HFFc6 (cell line): ENCODE results near the gene RIPK3. TPM values are rescaled to one million over a fixed set of nuclear protein-coding genes. Genes with fewer than 3 reads are reported as not detected.

ENCODE experiments used
- DNase-seq: peaks from one replicate; pipeline ENCODE4 v3.0.0-alpha.2; 2018
- H3K27ac Mint-ChIP-seq: 2 replicates; pipeline ENCODE4 v1.8.0; 2020; ENCODE audit warnings: mild to moderate bottlenecking, mixed read lengths
- H3K27me3 Mint-ChIP-seq: 2 replicates; pipeline ENCODE4 v1.8.0; 2021; ENCODE audit warnings: mild to moderate bottlenecking, moderate library complexity, mixed read lengths; ENCODE audit not compliant: insufficient read depth
- H3K36me3 Mint-ChIP-seq: 2 replicates; pipeline ENCODE4 v1.8.0; 2021; ENCODE audit warnings: low read depth, mixed read lengths
- H3K4me1 Mint-ChIP-seq: 2 replicates; pipeline ENCODE4 v1.8.0; 2020; ENCODE audit warnings: low read depth, mixed read lengths
- H3K4me3 Mint-ChIP-seq: 2 replicates; pipeline ENCODE4 v1.8.0; 2020; ENCODE audit warnings: mild to moderate bottlenecking, moderate library complexity, mixed read lengths
- H3K9me3 Mint-ChIP-seq: 2 replicates; pipeline ENCODE4 v1.8.0; 2020; ENCODE audit warnings: mild to moderate bottlenecking, mixed read lengths
- CTCF ChIP-seq: fragments of 200-600 bp; sonication (generic); IDR thresholded peaks from 2 replicates; pipeline ENCODE4 v1.5.0; 2021; ENCODE audit warnings: antibody characterized with exemption, mild to moderate bottlenecking
- total RNA-seq, 6 experiments: library from RNA; stranded (reverse); fragmentation: NEBNext Ultra II Directional; extraction: Animal tissue kit (Norgen Biotek cat#: 25700); gene quantifications; 2 replicates in 1 of 6; 3 replicates in 5 of 6; pipeline ENCODE4 v1.2.3, GENCODE V29; 2021

The RIPK3 gene
- total RNA-seq, 6 experiments from 2014 or later: not detected

- Mint-ChIP-seq H3K27ac (peak overlapping the region; percentile 67), H3K27me3 (peaks cover 26% of the 10 kb centered on the region), H3K4me1 (peaks cover 15% of the 10 kb centered on the region), H3K4me3 (no peak overlapping the region), H3K36me3 (no peaks in the 10 kb centered on the region), H3K9me3 (no peaks in the 10 kb centered on the region)
- no peak for TF ChIP-seq CTCF
- peak; percentile 45 for DNase-seq
Observed at GRCh38 chr14:24317141-24317928, 22.5 kb downstream of the RIPK3 start.

- Mint-ChIP-seq H3K9me3 (no peaks in the 10 kb centered on the region), H3K4me3 (no peak overlapping the region), H3K4me1 (peaks cover 15% of the 10 kb centered on the region), H3K27ac (no peak overlapping the region), H3K36me3 (no peaks in the 10 kb centered on the region), H3K27me3 (peaks cover 26% of the 10 kb centered on the region)
- TF ChIP-seq CTCF: no peak
- DNase-seq: no peak
Observed at GRCh38 chr14:24316597-24316950, 23.2 kb downstream of the RIPK3 start.

- TF ChIP-seq CTCF: no peak
- no peaks in the 10 kb centered on the region for H3K36me3 Mint-ChIP-seq
- H3K27me3 Mint-ChIP-seq: peaks cover 26% of the 10 kb centered on the region
- no peak overlapping the region for H3K27ac Mint-ChIP-seq
- no peak overlapping the region for H3K4me3 Mint-ChIP-seq
- no peak for DNase-seq
- no peaks in the 10 kb centered on the region for H3K9me3 Mint-ChIP-seq
- peaks cover 15% of the 10 kb centered on the region for H3K4me1 Mint-ChIP-seq
Observed at GRCh38 chr14:24315807-24316596, 23.8 kb downstream of the RIPK3 start.

GRCh38 chr14:24315243-24315806, 24.5 kb downstream of the RIPK3 start:
- Mint-ChIP-seq H3K27me3 (peaks cover 24% of the 10 kb centered on the region), H3K36me3 (no peaks in the 10 kb centered on the region), H3K4me3 (no peak overlapping the region), H3K4me1 (peaks cover 17% of the 10 kb centered on the region), H3K27ac (no peak overlapping the region), H3K9me3 (no peaks in the 10 kb centered on the region)
- no peak for DNase-seq
- TF ChIP-seq CTCF: no peak

- H3K27me3 Mint-ChIP-seq: peaks cover 18% of the 10 kb centered on the region
- no peak overlapping the region for H3K27ac Mint-ChIP-seq
- no peak for TF ChIP-seq CTCF
- H3K4me1 Mint-ChIP-seq: peaks cover 25% of the 10 kb centered on the region
- H3K9me3 Mint-ChIP-seq: no peaks in the 10 kb centered on the region
- H3K4me3 Mint-ChIP-seq: no peak overlapping the region
- H3K36me3 Mint-ChIP-seq: peaks cover under 1% of the 10 kb centered on the region
- DNase-seq: no peak
Observed at GRCh38 chr14:24314377-24315193, 25.2 kb downstream of the RIPK3 start.
